HG02970 (cell line): ENCODE measurements around the gene ANKRD31.

Experiments
- ATAC-seq: cut with Tn5 transposase; IDR thresholded peaks from one replicate; pipeline ENCODE4 v1.9.1; 2021; ENCODE audit warnings: mild to moderate bottlenecking, moderate library complexity, moderate number of reproducible peaks; ENCODE audit not compliant: unreplicated experiment, low FRiP score

The ANKRD31 gene

DNA sequence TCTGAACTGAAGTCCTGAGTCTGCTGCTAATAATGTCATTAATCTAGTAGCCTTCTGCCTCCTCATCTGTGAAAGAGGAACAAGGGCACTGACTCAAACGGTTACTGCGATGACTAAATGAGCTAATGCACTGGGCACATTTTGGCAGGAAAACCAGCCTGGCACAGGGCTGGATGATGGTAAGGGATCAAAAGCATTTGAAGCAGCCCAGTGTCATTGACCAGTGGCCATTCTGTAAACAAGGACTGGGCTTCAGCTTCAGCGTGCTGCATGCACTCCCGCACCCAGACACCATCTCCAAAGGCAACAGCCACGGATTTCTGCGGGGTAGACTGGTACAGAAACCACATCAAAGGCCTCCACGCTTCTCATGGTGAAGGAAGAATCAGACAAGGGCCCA is 192.3 kb downstream of the ANKRD31 start:
- no peak for ATAC-seq

DNA sequence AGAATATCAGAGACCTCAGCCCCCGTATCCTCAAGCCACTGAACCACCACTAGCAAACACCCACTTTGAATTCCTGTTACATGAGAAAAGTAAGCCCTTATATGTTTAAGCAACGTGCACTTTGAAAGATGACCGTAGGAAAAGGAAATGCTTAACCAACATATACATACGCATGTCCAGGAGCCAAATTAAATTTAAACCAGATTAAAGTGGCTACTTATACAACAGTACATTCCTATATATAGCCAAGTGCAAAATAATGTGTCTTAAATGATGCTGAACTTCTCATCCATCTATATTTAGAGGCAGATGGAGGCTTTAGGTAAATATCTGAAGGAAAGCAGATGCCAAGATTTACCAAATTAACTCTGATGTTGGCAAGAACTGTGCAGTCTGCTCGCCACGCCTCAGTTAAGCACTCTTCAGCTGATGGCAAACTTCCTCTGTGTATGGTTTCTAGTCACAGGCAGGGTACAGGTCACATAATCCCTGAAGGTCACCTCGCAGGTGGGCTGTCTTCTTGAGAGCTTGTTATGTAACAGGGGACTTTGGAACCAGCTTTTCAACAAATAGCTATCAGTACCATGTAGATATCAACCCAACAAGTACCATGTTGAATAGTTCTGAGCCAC is 192.9 kb downstream of the ANKRD31 start:
- no peak for ATAC-seq

GRCh38 chr5:75042522-75042921 is 194.2 kb downstream of the ANKRD31 start:
- no peak for ATAC-seq

GRCh38 chr5:75040973-75041372 is 195.7 kb downstream of the ANKRD31 start:
- no peak for ATAC-seq

DNA sequence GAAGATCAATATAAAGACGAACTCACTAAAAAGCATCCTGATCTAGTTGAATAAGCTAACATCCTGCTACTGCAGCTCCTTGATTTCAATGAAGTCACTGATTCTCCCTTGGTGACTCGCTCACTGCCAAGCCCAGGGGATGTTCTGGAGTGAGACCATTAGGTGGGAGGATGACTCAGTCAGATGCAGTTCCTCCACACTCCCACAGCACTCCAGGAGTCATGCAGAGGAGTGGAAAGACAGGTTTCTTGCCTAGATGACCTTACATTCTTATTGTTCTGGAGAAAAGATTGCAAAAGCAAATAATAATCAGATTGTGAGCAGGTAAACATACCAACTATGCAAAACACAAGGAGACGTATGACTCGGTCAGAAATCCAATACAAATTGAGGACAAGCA is 199.6 kb downstream of the ANKRD31 start:
- no peak for ATAC-seq

DNA sequence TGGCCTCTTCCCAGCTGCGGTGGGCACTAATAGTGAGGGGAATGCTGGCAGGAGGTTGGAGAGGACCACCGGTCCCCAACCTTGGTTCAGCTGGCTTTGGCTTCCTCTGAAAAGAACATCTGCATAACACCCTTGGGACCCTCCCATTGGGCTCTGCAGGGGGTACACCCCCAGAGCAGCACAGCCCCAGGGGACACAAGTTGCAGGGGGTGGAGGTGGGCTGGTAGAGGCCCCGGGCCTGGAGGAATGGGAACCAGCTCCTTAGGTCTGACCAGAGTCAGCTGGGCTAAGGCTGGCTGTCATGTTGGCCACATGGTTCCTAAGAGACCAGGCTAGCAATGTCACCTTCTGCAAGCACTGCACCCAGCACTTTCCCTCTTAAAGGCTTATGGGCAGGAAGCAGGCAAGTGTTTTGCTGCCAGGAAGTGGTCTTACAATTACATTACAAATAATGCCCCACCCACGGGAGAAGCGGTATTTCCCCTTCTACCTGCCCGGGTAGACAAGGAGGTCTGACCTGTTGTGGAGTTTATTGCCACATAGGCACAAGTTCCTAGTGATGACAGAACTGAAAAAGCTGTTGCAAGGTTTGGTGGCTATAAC is 202.4 kb downstream of the ANKRD31 start:
- ATAC-seq, result no peak

GRCh38 chr5:75031366-75031765 is 205.3 kb downstream of the ANKRD31 start:
- no peak for ATAC-seq

GRCh38 chr5:75028090-75028489 is 208.6 kb downstream of the ANKRD31 start:
- ATAC-seq, result no peak

DNA sequence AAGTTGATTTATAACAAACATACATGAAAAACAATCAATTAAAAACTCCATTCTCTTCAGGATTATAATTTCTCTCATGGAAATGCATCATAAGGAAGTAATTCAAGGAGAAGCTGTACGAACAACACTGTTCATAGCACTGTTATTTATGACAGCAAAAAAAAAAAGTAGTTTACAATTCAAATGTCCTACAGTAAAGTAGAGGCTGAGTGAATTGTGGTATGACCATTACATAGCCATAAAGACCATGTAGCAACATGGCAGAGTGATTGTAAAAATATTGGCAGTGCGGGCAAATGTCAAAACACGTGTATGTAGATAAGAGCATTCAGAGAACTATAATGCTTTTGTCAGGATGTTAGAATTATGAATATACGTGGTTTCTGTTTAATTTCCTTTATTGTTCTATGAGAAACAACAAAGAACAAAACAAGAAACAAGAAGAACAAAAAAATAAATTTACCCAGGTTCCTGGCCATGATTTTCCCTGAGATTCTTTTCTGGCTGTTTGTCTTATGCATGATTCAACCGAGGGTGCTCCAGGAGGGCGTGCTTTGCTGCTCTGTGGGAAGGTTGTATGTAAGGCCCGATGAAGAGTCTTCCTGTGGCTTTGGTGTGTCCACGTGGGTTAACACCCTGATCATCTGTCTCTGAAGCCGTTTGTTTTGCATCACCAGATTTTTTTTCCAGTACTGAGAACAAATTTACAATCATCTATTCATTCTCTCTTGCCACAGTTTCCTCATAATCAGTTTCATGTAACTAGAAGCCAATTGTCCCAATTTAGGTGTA is 213.1 kb downstream of the ANKRD31 start:
- ATAC-seq, result no peak

- ATAC-seq, result no peak
These were observed 214.9 kb downstream of the ANKRD31 start for GRCh38 chr5:75021800-75022199.

DNA sequence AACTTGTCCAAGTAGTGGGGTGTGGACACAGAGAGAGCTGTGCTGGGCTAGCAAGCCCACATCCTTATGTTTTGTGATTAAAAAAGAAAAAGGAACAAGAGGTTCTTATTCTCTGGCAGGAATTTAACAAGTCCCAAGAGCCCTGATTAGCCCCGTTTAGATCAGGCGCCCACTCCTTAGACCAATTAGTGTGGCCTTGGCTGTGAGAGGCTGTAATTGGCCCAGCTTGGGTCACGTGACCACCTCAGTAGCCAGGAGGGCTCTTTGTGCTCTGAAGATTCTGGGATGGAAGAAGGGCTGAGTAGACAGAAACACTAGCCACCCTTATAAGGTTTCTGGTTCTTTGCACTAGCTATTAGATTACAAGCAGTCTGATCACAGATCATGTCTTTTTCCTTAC is 215.5 kb downstream of the ANKRD31 start:
- ATAC-seq, result no peak

- no peak for ATAC-seq
These were observed 216.5 kb downstream of the ANKRD31 start for GRCh38 chr5:75020016-75020656.

- no peak for ATAC-seq
These were observed 217.7 kb downstream of the ANKRD31 start for GRCh38 chr5:75018805-75019587.
